Measurements from ENCODE around the gene GCSH. TPM values are rescaled to one million over a fixed set of nuclear protein-coding genes. Genes with fewer than 3 reads are reported as not detected.

The GCSH gene
- total and polyA plus RNA-seq, 2 of the 13 experiments (the other 11 are each of a cell fraction or from before 2014, with no cell fraction given): 35.9 to 103 TPM

GRCh38 chr16:81095653-81095952 is 592 bp downstream of the GCSH start:
- no peaks in the 10 kb centered on the region; the same call in 1 of the 2 replicates for H4K20me1 ChIP-seq (ENCODE audit: insufficient read depth, low read length)
- intact Hi-C loops (cut with micrococcal nuclease; ENCODE audit: unreplicated experiment) (loop anchor here (5.0 kb wide), 2 partner anchors 58 to 88 kb away; partner anchors contain the start of genes ATMIN, CENPN and CMC2), in situ Hi-C loops (cut with HindIII; ENCODE audit: extremely low pct_ligation_motif_present, low pct_unique_long_range_greater_than_20kb) (no loop called here)
- no peaks in the 10 kb centered on the region for H3K9me3 ChIP-seq (ENCODE audit: low read length)
- POLR2A ChIA-PET: interaction anchor here (1.7 kb wide), 1 partner anchor 19 kb away, joined by 13 read pairs; the partner anchor contains the start of gene C16orf46
- peak overlapping the region; percentile 75 to 86 (median 83) for H3K4me3 ChIP-seq (replicated peaks in 1 of 3; ENCODE audit: insufficient read depth in 1 of 3, low read depth in 2 of 3, low read length in 3 of 3)
- peak overlapping the region; percentile 88 for H3K27ac ChIP-seq (ENCODE audit: extremely low read length, insufficient read depth, low read length)
- peak overlapping the region; percentile 78 for H3K4me2 ChIP-seq (ENCODE audit: low read depth, low read length)
- peaks cover 0 to 6% of the 10 kb centered on the region in 2 experiments; a peak in 3 of 5 replicates for H3K36me3 ChIP-seq (replicated peaks in 1 of 2; ENCODE audit: control insufficient read depth in 1 of 2, insufficient read depth in 2 of 2, low read length in 2 of 2)
- peaks cover 48% of the 10 kb centered on the region for H3K79me2 ChIP-seq (ENCODE audit: insufficient read depth, low read length)
- H3K4me1 ChIP-seq (ENCODE audit: insufficient read depth, low read length): peaks cover 52% of the 10 kb centered on the region
- peak; percentile 45 for ATAC-seq
- BruUV-seq (replicated peaks): no TSS peak
- WGBS (ENCODE audit: low lambda C conversion rate): under 1% methylated on average over 8 of the region's 22 CpGs
- CTCF ChIA-PET (ENCODE audit: low intra/inter-chr PET ratio, low total read pairs): no interaction called here
- no peak overlapping the region for H2AFZ ChIP-seq (ENCODE audit: low read length)
- no peak for FAIRE-seq
- peak overlapping the region; percentile 85 for H3K9ac ChIP-seq (ENCODE audit: insufficient read depth, low read depth, low read length)
- no peak for DNase-seq (ENCODE audit: low spot score)
- H3K27me3 ChIP-seq (ENCODE audit: control insufficient read depth in 1 of 2, insufficient read depth in 2 of 2, low read length in 2 of 2): no peaks in the 10 kb centered on the region; a peak in 1 of 5 replicates
- TF ChIP-seq UBTF (CRISPR knock-in tag; IDR thresholded peaks at IDR 0.05) (no peak), FOXP4 (CRISPR knock-in tag; IDR thresholded peaks at IDR 0.05) (no peak), SMAD9 (CRISPR knock-in tag; IDR thresholded peaks at IDR 0.05) (peak; percentile 24; the same call in 1 of the 2 replicates), ZBTB25 (CRISPR knock-in tag; IDR thresholded peaks at IDR 0.05) (no peak), ZNF232 (CRISPR knock-in tag; IDR thresholded peaks at IDR 0.05; ENCODE audit: borderline replicate concordance) (peak; percentile 27; the same call in 1 of the 2 replicates), ZNF746 (CRISPR knock-in tag; IDR thresholded peaks at IDR 0.05) (0 out of 2 replicates have a peak, but pooled peaks have one; percentile 29), ARID5B (CRISPR knock-in tag; IDR thresholded peaks at IDR 0.05) (0 out of 2 replicates have a peak, but pooled peaks have one; percentile 13), ESRRA (CRISPR knock-in tag; IDR thresholded peaks at IDR 0.05; ENCODE audit: low read depth) (no peak), IKZF5 (CRISPR knock-in tag; IDR thresholded peaks at IDR 0.05) (no peak), MIXL1 (CRISPR knock-in tag; IDR thresholded peaks at IDR 0.05) (no peak)
- TF ChIP-seq, protein P1, sequence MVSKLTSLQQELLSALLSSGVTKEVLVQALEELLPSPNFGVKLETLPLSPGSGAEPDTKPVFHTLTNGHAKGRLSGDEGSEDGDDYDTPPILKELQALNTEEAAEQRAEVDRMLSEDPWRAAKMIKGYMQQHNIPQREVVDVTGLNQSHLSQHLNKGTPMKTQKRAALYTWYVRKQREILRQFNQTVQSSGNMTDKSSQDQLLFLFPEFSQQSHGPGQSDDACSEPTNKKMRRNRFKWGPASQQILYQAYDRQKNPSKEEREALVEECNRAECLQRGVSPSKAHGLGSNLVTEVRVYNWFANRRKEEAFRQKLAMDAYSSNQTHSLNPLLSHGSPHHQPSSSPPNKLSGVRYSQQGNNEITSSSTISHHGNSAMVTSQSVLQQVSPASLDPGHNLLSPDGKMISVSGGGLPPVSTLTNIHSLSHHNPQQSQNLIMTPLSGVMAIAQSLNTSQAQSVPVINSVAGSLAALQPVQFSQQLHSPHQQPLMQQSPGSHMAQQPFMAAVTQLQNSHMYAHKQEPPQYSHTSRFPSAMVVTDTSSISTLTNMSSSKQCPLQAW (CRISPR knock-in tag; IDR thresholded peaks at IDR 0.05): peak; percentile 34; the same call in 1 of the 2 replicates
